ENCODE measurements around the gene ACTA1. TPM values are rescaled to one million over a fixed set of nuclear protein-coding genes. Genes with fewer than 3 reads are reported as not detected.

Gene ACTA1
- polyA plus RNA-seq, 1 donor from 2014 or later: 1.0 TPM

GRCh38 chr1:229448354-229448753, 14.5 kb upstream of the ACTA1 start:
- no peaks in the 10 kb centered on the region for H4K20me1 ChIP-seq (ENCODE audit: insufficient read depth)
- H3K9me3 ChIP-seq (ENCODE audit: low read length): no peaks in the 10 kb centered on the region
- no peaks in the 10 kb centered on the region for H3K27me3 ChIP-seq (ENCODE audit: insufficient read depth, low read depth, low read length)
- H3K9ac ChIP-seq (ENCODE audit: low read length): no peak overlapping the region
- no peak overlapping the region for H3K4me3 ChIP-seq (ENCODE audit: low read length)
- H3K36me3 ChIP-seq (ENCODE audit: insufficient read depth, low read length): peaks cover 4% of the 10 kb centered on the region
- no peaks in the 10 kb centered on the region for H3K9me2 ChIP-seq (ENCODE audit: insufficient read depth, low read length)
- TF ChIP-seq EZH2 (IDR thresholded peaks at IDR 0.05; ENCODE audit: borderline replicate concordance, insufficient read depth, low read length, poor library complexity, severe bottlenecking) (no peak), TAF1 (IDR thresholded peaks at IDR 0.05; ENCODE audit: low read depth) (no peak), POLR2AphosphoS5 (IDR thresholded peaks at IDR 0.05) (no peak), EP300 (conservative IDR thresholded peaks at IDR 0.05; ENCODE audit: poor library complexity, severe bottlenecking) (no peak), RAD21 (conservative IDR thresholded peaks at IDR 0.05) (no peak), CTCF (IDR thresholded peaks at IDR 0.05; ENCODE audit: poor library complexity, severe bottlenecking) (no peak), SMC3 (conservative IDR thresholded peaks at IDR 0.05; ENCODE audit: poor library complexity) (no peak), MXI1 (conservative IDR thresholded peaks at IDR 0.05; ENCODE audit: poor library complexity, severe bottlenecking) (no peak), REST (IDR thresholded peaks at IDR 0.05; ENCODE audit: borderline replicate concordance) (no peak)
- no peak overlapping the region for H3K27ac ChIP-seq (ENCODE audit: low read length)
- no peak overlapping the region for H2AFZ ChIP-seq (ENCODE audit: low read depth, low read length)
- no peaks in the 10 kb centered on the region for H3F3A ChIP-seq (ENCODE audit: insufficient read depth, low read length, poor library complexity, severe bottlenecking)
- H3K79me2 ChIP-seq (replicated peaks; ENCODE audit: insufficient read depth, low read length): no peaks in the 10 kb centered on the region
- no peak overlapping the region for H3K4me2 ChIP-seq (ENCODE audit: low read length)

GRCh38 chr1:229447809-229448252, 13.9 kb upstream of the ACTA1 start:
- no peak overlapping the region for H3K27ac ChIP-seq (ENCODE audit: low read length)
- no peak overlapping the region for H2AFZ ChIP-seq (ENCODE audit: low read depth, low read length)
- no peaks in the 10 kb centered on the region for H4K20me1 ChIP-seq (ENCODE audit: insufficient read depth)
- H3K9me3 ChIP-seq (ENCODE audit: low read length): no peaks in the 10 kb centered on the region
- H3K9ac ChIP-seq (ENCODE audit: low read length): no peak overlapping the region
- no peak for TF ChIP-seq EZH2 (IDR thresholded peaks at IDR 0.05; ENCODE audit: borderline replicate concordance, insufficient read depth, low read length, poor library complexity, severe bottlenecking)
- TF ChIP-seq POLR2AphosphoS5 (IDR thresholded peaks at IDR 0.05): no peak
- TF ChIP-seq MXI1 (conservative IDR thresholded peaks at IDR 0.05; ENCODE audit: poor library complexity, severe bottlenecking): no peak
- no peak for TF ChIP-seq REST (IDR thresholded peaks at IDR 0.05; ENCODE audit: borderline replicate concordance)
- no peak for TF ChIP-seq CTCF (IDR thresholded peaks at IDR 0.05; ENCODE audit: poor library complexity, severe bottlenecking)
- TF ChIP-seq RAD21 (conservative IDR thresholded peaks at IDR 0.05): no peak
- no peak for TF ChIP-seq SMC3 (conservative IDR thresholded peaks at IDR 0.05; ENCODE audit: poor library complexity)
- TF ChIP-seq EP300 (conservative IDR thresholded peaks at IDR 0.05; ENCODE audit: poor library complexity, severe bottlenecking): no peak
- no peak for TF ChIP-seq TAF1 (IDR thresholded peaks at IDR 0.05; ENCODE audit: low read depth)
- H3K4me3 ChIP-seq (ENCODE audit: low read length): no peak overlapping the region
- no peak overlapping the region for H3K4me2 ChIP-seq (ENCODE audit: low read length)
- H3K36me3 ChIP-seq (ENCODE audit: insufficient read depth, low read length): peaks cover 4% of the 10 kb centered on the region
- H3K27me3 ChIP-seq (ENCODE audit: insufficient read depth, low read depth, low read length): no peaks in the 10 kb centered on the region
- H3K9me2 ChIP-seq (ENCODE audit: insufficient read depth, low read length): no peaks in the 10 kb centered on the region
- H3K79me2 ChIP-seq (replicated peaks; ENCODE audit: insufficient read depth, low read length): no peaks in the 10 kb centered on the region
- no peaks in the 10 kb centered on the region for H3F3A ChIP-seq (ENCODE audit: insufficient read depth, low read length, poor library complexity, severe bottlenecking)

Data from neural cell (in vitro differentiated cells).